ENCODE data around the gene VAV1. TPM values are rescaled to one million over a fixed set of nuclear protein-coding genes. Genes with fewer than 3 reads are reported as not detected.

Gene VAV1
- total and polyA plus RNA-seq, 2 donors from 2014 or later, result 0.90 to 15.5 TPM

- FAIRE-seq (no peak), DNase-seq (no peak)
- no peaks in the 10 kb centered on the region for H3K9me3 ChIP-seq (ENCODE audit: control insufficient read depth in 2 of 3, insufficient read depth in 1 of 3, low read length in 3 of 3)
- H3K9ac ChIP-seq (ENCODE audit: low read length in 3 of 3), result no peak overlapping the region
- intact Hi-C loops (cut with DNase I), result no loop called here
- no peak overlapping the region for H3K27ac ChIP-seq (ENCODE audit: low read depth in 2 of 2, low read length in 2 of 2)
- no peaks in the 10 kb centered on the region for H3K27me3 ChIP-seq (ENCODE audit: control insufficient read depth, insufficient read depth, low read length)
- H3K36me3 ChIP-seq (ENCODE audit: control insufficient read depth in 2 of 3, insufficient read depth in 3 of 3, low read length in 3 of 3), result no peaks in the 10 kb centered on the region
- no peaks in the 10 kb centered on the region for H3K4me1 ChIP-seq (ENCODE audit: control insufficient read depth in 2 of 3, insufficient read depth in 2 of 3, low read depth in 1 of 3, low read length in 3 of 3)
- no peak for TF ChIP-seq CTCF (IDR thresholded peaks at IDR 0.05; ENCODE audit: borderline replicate concordance, extremely low read depth, insufficient read depth)
- H3K4me3 ChIP-seq (ENCODE audit: low read length in 3 of 3), result no peak overlapping the region
Observed at GRCh38 chr19:6838062-6838655, 65.7 kb downstream of the VAV1 start.

GRCh38 chr19:6842871-6843607 is 70.5 kb downstream of the VAV1 start:
- DNase-seq, result peak in 1 of 5 donors; percentile 3
- TF ChIP-seq CTCF (IDR thresholded peaks at IDR 0.05; ENCODE audit: borderline replicate concordance, extremely low read depth, insufficient read depth), result no peak
- Histone ChIP-seq H3K27ac (ENCODE audit: low read depth in 2 of 2, low read length in 2 of 2) (no peak overlapping the region), H3K4me1 (ENCODE audit: control insufficient read depth in 2 of 3, insufficient read depth in 2 of 3, low read depth in 1 of 3, low read length in 3 of 3) (no peaks in the 10 kb centered on the region), H3K27me3 (ENCODE audit: control insufficient read depth, insufficient read depth, low read length) (no peaks in the 10 kb centered on the region), H3K9me3 (ENCODE audit: control insufficient read depth in 2 of 3, insufficient read depth in 1 of 3, low read length in 3 of 3) (no peaks in the 10 kb centered on the region), H3K9ac (ENCODE audit: low read length in 3 of 3) (no peak overlapping the region), H3K36me3 (ENCODE audit: control insufficient read depth in 2 of 3, insufficient read depth in 3 of 3, low read length in 3 of 3) (no peaks in the 10 kb centered on the region), H3K4me3 (ENCODE audit: low read length in 3 of 3) (no peak overlapping the region)
- FAIRE-seq, result no peak
- intact Hi-C loops (cut with DNase I), result no loop called here

GRCh38 chr19:6847828-6848200 is 75.3 kb downstream of the VAV1 start:
- H3K4me3 ChIP-seq (ENCODE audit: low read length in 3 of 3), result no peak overlapping the region
- H3K27me3 ChIP-seq (ENCODE audit: control insufficient read depth, insufficient read depth, low read length), result no peaks in the 10 kb centered on the region
- H3K9me3 ChIP-seq (ENCODE audit: control insufficient read depth in 2 of 3, insufficient read depth in 1 of 3, low read length in 3 of 3), result no peaks in the 10 kb centered on the region
- TF ChIP-seq CTCF (IDR thresholded peaks at IDR 0.05; ENCODE audit: borderline replicate concordance, extremely low read depth, insufficient read depth), result no peak
- intact Hi-C loops (cut with DNase I), result no loop called here
- H3K4me1 ChIP-seq (ENCODE audit: control insufficient read depth in 2 of 3, insufficient read depth in 2 of 3, low read depth in 1 of 3, low read length in 3 of 3), result no peaks in the 10 kb centered on the region
- DNase-seq, result no peak
- no peak overlapping the region for H3K9ac ChIP-seq (ENCODE audit: low read length in 3 of 3)
- no peaks in the 10 kb centered on the region for H3K36me3 ChIP-seq (ENCODE audit: control insufficient read depth in 2 of 3, insufficient read depth in 3 of 3, low read length in 3 of 3)
- FAIRE-seq, result no peak
- H3K27ac ChIP-seq (ENCODE audit: low read depth in 2 of 2, low read length in 2 of 2), result no peak overlapping the region
